H1 (cell line): ENCODE data around the gene TBC1D12. TPM values are rescaled to one million over a fixed set of nuclear protein-coding genes. Genes with fewer than 3 reads are reported as not detected.

Experiments
- polyA plus RNA-seq, 7 experiments: library from polyadenylated mRNA; depleted of rRNA in 3 of 7; stranded (reverse) in 5 of 7; unstranded in 2 of 7; fragments of >200 nt in 5 of 7; fragments of 200-250 nt in 2 of 7; gene quantifications; 1 replicate in 5 of 7; 2 replicates in 1 of 7; 4 replicates in 1 of 7; pipeline versions ENCODE4 v1.2.1 to v1.2.3, GENCODE V29; 2011 to 2013; ENCODE audit warnings: missing spikeins in 2 of 7, mixed read lengths in 2 of 7
- total RNA-seq: library from RNA; stranded (reverse); fragmentation: NEBNext Ultra II Directional; extraction: Animal tissue kit (Norgen Biotek cat#: 25700); gene quantifications from 2 replicates; pipeline ENCODE4 v1.2.1, GENCODE V29; 2021
- TF ChIP-seq, protein P1 (sequence below): fragments of 300-600 bp; sonication (generic); IDR thresholded peaks from 2 replicates; pipeline ENCODE4 v1.7.1; 2012; ENCODE audit warnings: low read length, moderate library complexity, mild to moderate bottlenecking, inconsistent platforms; ENCODE audit not compliant: insufficient replicate concordance

Gene TBC1D12
- total and polyA plus RNA-seq, 2 of the 8 experiments (the other 6 are each of a cell fraction or from before 2014, with no cell fraction given) = 1.1 to 3.2 TPM

DNA sequence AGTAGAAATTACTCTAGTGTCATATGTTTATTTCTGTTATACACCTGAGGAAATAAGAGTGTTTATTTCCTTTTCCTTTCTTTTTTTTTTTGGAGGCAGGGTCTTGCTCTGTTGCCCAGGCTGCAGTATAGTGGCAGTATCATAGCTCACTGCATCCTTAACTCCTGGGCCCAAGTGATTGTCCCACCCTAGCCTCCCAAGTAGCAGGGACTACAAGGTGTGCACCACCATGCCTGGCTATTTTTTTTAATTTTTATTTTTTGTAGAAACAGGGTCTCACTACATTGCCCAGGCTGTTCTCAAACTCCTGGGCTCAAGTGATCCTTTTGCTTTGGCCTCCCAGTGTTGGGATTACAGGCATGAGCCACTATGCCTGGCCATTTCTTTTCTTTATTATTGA, 37.8 kb downstream of the TBC1D12 start (continued):
- TF ChIP-seq, protein P1, sequence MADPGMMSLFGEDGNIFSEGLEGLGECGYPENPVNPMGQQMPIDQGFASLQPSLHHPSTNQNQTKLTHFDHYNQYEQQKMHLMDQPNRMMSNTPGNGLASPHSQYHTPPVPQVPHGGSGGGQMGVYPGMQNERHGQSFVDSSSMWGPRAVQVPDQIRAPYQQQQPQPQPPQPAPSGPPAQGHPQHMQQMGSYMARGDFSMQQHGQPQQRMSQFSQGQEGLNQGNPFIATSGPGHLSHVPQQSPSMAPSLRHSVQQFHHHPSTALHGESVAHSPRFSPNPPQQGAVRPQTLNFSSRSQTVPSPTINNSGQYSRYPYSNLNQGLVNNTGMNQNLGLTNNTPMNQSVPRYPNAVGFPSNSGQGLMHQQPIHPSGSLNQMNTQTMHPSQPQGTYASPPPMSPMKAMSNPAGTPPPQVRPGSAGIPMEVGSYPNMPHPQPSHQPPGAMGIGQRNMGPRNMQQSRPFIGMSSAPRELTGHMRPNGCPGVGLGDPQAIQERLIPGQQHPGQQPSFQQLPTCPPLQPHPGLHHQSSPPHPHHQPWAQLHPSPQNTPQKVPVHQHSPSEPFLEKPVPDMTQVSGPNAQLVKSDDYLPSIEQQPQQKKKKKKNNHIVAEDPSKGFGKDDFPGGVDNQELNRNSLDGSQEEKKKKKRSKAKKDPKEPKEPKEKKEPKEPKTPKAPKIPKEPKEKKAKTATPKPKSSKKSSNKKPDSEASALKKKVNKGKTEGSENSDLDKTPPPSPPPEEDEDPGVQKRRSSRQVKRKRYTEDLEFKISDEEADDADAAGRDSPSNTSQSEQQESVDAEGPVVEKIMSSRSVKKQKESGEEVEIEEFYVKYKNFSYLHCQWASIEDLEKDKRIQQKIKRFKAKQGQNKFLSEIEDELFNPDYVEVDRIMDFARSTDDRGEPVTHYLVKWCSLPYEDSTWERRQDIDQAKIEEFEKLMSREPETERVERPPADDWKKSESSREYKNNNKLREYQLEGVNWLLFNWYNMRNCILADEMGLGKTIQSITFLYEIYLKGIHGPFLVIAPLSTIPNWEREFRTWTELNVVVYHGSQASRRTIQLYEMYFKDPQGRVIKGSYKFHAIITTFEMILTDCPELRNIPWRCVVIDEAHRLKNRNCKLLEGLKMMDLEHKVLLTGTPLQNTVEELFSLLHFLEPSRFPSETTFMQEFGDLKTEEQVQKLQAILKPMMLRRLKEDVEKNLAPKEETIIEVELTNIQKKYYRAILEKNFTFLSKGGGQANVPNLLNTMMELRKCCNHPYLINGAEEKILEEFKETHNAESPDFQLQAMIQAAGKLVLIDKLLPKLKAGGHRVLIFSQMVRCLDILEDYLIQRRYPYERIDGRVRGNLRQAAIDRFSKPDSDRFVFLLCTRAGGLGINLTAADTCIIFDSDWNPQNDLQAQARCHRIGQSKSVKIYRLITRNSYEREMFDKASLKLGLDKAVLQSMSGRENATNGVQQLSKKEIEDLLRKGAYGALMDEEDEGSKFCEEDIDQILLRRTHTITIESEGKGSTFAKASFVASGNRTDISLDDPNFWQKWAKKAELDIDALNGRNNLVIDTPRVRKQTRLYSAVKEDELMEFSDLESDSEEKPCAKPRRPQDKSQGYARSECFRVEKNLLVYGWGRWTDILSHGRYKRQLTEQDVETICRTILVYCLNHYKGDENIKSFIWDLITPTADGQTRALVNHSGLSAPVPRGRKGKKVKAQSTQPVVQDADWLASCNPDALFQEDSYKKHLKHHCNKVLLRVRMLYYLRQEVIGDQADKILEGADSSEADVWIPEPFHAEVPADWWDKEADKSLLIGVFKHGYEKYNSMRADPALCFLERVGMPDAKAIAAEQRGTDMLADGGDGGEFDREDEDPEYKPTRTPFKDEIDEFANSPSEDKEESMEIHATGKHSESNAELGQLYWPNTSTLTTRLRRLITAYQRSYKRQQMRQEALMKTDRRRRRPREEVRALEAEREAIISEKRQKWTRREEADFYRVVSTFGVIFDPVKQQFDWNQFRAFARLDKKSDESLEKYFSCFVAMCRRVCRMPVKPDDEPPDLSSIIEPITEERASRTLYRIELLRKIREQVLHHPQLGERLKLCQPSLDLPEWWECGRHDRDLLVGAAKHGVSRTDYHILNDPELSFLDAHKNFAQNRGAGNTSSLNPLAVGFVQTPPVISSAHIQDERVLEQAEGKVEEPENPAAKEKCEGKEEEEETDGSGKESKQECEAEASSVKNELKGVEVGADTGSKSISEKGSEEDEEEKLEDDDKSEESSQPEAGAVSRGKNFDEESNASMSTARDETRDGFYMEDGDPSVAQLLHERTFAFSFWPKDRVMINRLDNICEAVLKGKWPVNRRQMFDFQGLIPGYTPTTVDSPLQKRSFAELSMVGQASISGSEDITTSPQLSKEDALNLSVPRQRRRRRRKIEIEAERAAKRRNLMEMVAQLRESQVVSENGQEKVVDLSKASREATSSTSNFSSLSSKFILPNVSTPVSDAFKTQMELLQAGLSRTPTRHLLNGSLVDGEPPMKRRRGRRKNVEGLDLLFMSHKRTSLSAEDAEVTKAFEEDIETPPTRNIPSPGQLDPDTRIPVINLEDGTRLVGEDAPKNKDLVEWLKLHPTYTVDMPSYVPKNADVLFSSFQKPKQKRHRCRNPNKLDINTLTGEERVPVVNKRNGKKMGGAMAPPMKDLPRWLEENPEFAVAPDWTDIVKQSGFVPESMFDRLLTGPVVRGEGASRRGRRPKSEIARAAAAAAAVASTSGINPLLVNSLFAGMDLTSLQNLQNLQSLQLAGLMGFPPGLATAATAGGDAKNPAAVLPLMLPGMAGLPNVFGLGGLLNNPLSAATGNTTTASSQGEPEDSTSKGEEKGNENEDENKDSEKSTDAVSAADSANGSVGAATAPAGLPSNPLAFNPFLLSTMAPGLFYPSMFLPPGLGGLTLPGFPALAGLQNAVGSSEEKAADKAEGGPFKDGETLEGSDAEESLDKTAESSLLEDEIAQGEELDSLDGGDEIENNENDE = no peak
